ENCODE data around the gene CABLES1. TPM values are rescaled to one million over a fixed set of nuclear protein-coding genes. Genes with fewer than 3 reads are reported as not detected.

Gene CABLES1
- total RNA-seq, 1 donor from 2014 or later = 2.3 TPM

GRCh38 chr18:23245461-23245860 is 110.2 kb downstream of the CABLES1 start:
- peaks cover 2% of the 10 kb centered on the region for H3K9me3 Mint-ChIP-seq
- H3K4me1 Mint-ChIP-seq = peaks cover 12% of the 10 kb centered on the region
- DNase-seq (ENCODE audit: low read depth, low spot score) = no peak
- H3K4me3 Mint-ChIP-seq = no peak overlapping the region
- TF ChIP-seq, protein P1, sequence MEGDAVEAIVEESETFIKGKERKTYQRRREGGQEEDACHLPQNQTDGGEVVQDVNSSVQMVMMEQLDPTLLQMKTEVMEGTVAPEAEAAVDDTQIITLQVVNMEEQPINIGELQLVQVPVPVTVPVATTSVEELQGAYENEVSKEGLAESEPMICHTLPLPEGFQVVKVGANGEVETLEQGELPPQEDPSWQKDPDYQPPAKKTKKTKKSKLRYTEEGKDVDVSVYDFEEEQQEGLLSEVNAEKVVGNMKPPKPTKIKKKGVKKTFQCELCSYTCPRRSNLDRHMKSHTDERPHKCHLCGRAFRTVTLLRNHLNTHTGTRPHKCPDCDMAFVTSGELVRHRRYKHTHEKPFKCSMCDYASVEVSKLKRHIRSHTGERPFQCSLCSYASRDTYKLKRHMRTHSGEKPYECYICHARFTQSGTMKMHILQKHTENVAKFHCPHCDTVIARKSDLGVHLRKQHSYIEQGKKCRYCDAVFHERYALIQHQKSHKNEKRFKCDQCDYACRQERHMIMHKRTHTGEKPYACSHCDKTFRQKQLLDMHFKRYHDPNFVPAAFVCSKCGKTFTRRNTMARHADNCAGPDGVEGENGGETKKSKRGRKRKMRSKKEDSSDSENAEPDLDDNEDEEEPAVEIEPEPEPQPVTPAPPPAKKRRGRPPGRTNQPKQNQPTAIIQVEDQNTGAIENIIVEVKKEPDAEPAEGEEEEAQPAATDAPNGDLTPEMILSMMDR (conservative IDR thresholded peaks at IDR 0.05) = no peak
- no peak overlapping the region for H3K27ac Mint-ChIP-seq (ENCODE audit: unreplicated experiment)
- no peaks in the 10 kb centered on the region for H3K27me3 Mint-ChIP-seq (ENCODE audit: low read depth)
- peaks cover 10% of the 10 kb centered on the region for H3K36me3 Mint-ChIP-seq (ENCODE audit: low read depth)

- DNase-seq (ENCODE audit: low read depth, low spot score) = no peak
- Mint-ChIP-seq H3K27me3 (ENCODE audit: low read depth) (no peaks in the 10 kb centered on the region), H3K4me3 (no peak overlapping the region), H3K27ac (ENCODE audit: unreplicated experiment) (no peak overlapping the region), H3K9me3 (peaks cover 2% of the 10 kb centered on the region), H3K36me3 (ENCODE audit: low read depth) (peaks cover 10% of the 10 kb centered on the region), H3K4me1 (peaks cover 8% of the 10 kb centered on the region)
- TF ChIP-seq, protein P1 (conservative IDR thresholded peaks at IDR 0.05) = no peak
Observed at GRCh38 chr18:23247331-23247730, 112.0 kb downstream of the CABLES1 start.

DNA sequence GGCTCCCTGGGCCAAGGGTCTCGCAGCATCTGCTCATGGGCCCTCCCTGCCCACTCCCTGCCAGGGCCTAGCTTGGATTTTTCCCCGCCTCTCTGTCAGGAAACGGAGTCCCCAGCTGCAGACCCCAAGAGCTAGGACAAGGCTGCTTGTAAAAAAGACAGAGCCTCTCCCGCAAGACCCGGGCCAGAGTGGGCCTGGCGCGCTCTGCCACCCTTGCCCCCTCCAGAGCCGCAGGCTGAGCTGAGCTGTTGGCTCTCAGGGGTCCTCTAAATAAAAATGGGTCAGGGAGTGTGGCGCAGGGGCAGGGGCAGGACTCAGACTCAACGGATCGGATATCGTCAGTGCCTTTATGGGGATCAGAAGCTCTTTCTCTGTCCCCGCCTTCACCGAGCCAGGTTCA is 112.6 kb downstream of the CABLES1 start:
- H3K27ac Mint-ChIP-seq (ENCODE audit: unreplicated experiment) = no peak overlapping the region

GRCh38 chr18:23248826-23249225 is 113.5 kb downstream of the CABLES1 start:
- no peak for DNase-seq (ENCODE audit: low read depth, low spot score)
- no peak overlapping the region for H3K27ac Mint-ChIP-seq (ENCODE audit: unreplicated experiment)
- no peaks in the 10 kb centered on the region for H3K27me3 Mint-ChIP-seq (ENCODE audit: low read depth)
- TF ChIP-seq, protein P1 (conservative IDR thresholded peaks at IDR 0.05) = no peak
- H3K4me1 Mint-ChIP-seq = peaks cover 5% of the 10 kb centered on the region
- H3K36me3 Mint-ChIP-seq (ENCODE audit: low read depth) = peaks cover 10% of the 10 kb centered on the region
- no peak overlapping the region for H3K4me3 Mint-ChIP-seq
- H3K9me3 Mint-ChIP-seq = peaks cover 2% of the 10 kb centered on the region

More for the DNA sequence above, 112.6 kb downstream of the CABLES1 start:
- no peak for DNase-seq (ENCODE audit: low read depth, low spot score)
- Mint-ChIP-seq H3K27me3 (ENCODE audit: low read depth) (no peaks in the 10 kb centered on the region), H3K4me3 (no peak overlapping the region), H3K9me3 (peaks cover 2% of the 10 kb centered on the region), H3K4me1 (peaks cover 8% of the 10 kb centered on the region), H3K36me3 (ENCODE audit: low read depth) (peaks cover 10% of the 10 kb centered on the region)
- TF ChIP-seq, protein P1 (conservative IDR thresholded peaks at IDR 0.05) = no peak

- no peaks in the 10 kb centered on the region for H3K27me3 Mint-ChIP-seq (ENCODE audit: low read depth)
- peaks cover 10% of the 10 kb centered on the region for H3K36me3 Mint-ChIP-seq (ENCODE audit: low read depth)
- no peak overlapping the region for H3K4me3 Mint-ChIP-seq
- no peak overlapping the region for H3K27ac Mint-ChIP-seq (ENCODE audit: unreplicated experiment)
- H3K4me1 Mint-ChIP-seq = peaks cover 4% of the 10 kb centered on the region
- TF ChIP-seq, protein P1 (conservative IDR thresholded peaks at IDR 0.05) = no peak
- DNase-seq (ENCODE audit: low read depth, low spot score) = no peak
- H3K9me3 Mint-ChIP-seq = peaks cover 2% of the 10 kb centered on the region
Observed at GRCh38 chr18:23249348-23249747, 114.1 kb downstream of the CABLES1 start.

All from neural crest cell (in vitro differentiated cells).